GM18867 (cell line): ENCODE data around the gene RC3H2.
"Not testable (repeated sequence)": the region's sequence is repeated elsewhere in the genome, so short reads cannot be mapped to it uniquely, and the experiment has no call there.

Experiments
- ATAC-seq: cut with Tn5 transposase; IDR thresholded peaks from one replicate; pipeline ENCODE4 v1.9.1; 2021; ENCODE audit warnings: mild to moderate bottlenecking, moderate library complexity; ENCODE audit not compliant: unreplicated experiment

The RC3H2 gene

GRCh38 chr9:122810306-122810946 lies 94.7 kb downstream of the RC3H2 start:
- ATAC-seq = peak; percentile 81

GRCh38 chr9:122809261-122809660 lies 95.9 kb downstream of the RC3H2 start:
- ATAC-seq = not testable (repeated sequence)

- no peak for ATAC-seq
Observed at GRCh38 chr9:122808141-122808540, 97.0 kb downstream of the RC3H2 start.

GRCh38 chr9:122807271-122807900 lies 97.8 kb downstream of the RC3H2 start:
- no peak for ATAC-seq

- ATAC-seq = no peak
Observed at GRCh38 chr9:122806661-122807060, 98.5 kb downstream of the RC3H2 start.

GRCh38 chr9:122800066-122801060 lies 104.8 kb downstream of the RC3H2 start, which contains the start of gene OR1K1:
Gene OR1K1 (plus strand): TSS chr9:122800123. CDS start chr9:122800123, 0 bp downstream.
- ATAC-seq = no peak

- no peak for ATAC-seq
Observed at GRCh38 chr9:122797316-122798063, 107.7 kb downstream of the RC3H2 start.
